Esophagus squamous epithelium (tissue), 5 donors: Measurements from ENCODE around the gene GFOD2. TPM values are rescaled to one million over a fixed set of nuclear protein-coding genes. Genes with fewer than 3 reads are reported as not detected.

ENCODE experiments used
- DNase-seq: peaks from one replicate; lab custom pipeline; 2025; lab: John Stamatoyannopoulos, UW
- H3K27ac ChIP-seq, 4 donors: fragments of 200-600 bp; sonication (generic); one replicate each; pipeline ENCODE4 v1.5.1; 2016 to 2019; ENCODE audit warnings: mild to moderate bottlenecking in 1 of 4
- H3K27me3 ChIP-seq, 4 donors: fragments of 200-600 bp; sonication (generic); 1 replicate in 3 of 4; 2 replicates in 1 of 4; pipeline versions ENCODE4 v1.5.1 to v1.6.0; 2017 to 2021; ENCODE audit warnings: antibody characterized with exemption in 1 of 4
- H3K36me3 ChIP-seq, 3 donors: fragments of 200-600 bp; sonication (generic); one replicate each; pipeline ENCODE4 v1.5.1; 2016 to 2019
- H3K4me1 ChIP-seq, 3 donors: fragments of 200-600 bp; sonication (generic); one replicate each; pipeline ENCODE4 v1.5.1; 2017 to 2019
- H3K4me3 ChIP-seq, 4 donors: fragments of 200-600 bp; sonication (generic); 1 replicate in 3 of 4; 2 replicates in 1 of 4; pipeline ENCODE4 v1.5.1; 2016 to 2019; ENCODE audit warnings: mild to moderate bottlenecking in 2 of 4, moderate library complexity in 1 of 4
- H3K9me3 ChIP-seq, 3 donors: fragments of 200-600 bp; sonication (generic); one replicate each; pipeline ENCODE4 v1.5.1; 2016 to 2019
- CTCF ChIP-seq, 6 experiments: fragments of 450-650 bp in 4 of 6; fragments of 200-600 bp in 2 of 6; sonication (generic) in 2 of 6; IDR thresholded peaks; one replicate each; pipeline ENCODE4 v1.5.1; 2016 to 2019; ENCODE audit warnings: antibody characterized with exemption in 6 of 6, mild to moderate bottlenecking in 4 of 6, moderate library complexity in 4 of 6
- POLR2A ChIP-seq, 4 donors: fragments of 450-650 bp; IDR thresholded peaks; one replicate each; pipeline ENCODE4 v1.6.1; 2017; ENCODE audit warnings: antibody characterized with exemption in 4 of 4, mild to moderate bottlenecking in 4 of 4, moderate library complexity in 3 of 4
- WGBS, 2 donors: methylation state at CpG; one replicate each; pipeline ENCODE4 v1.1.5; 2018; 5-methylcytosine and 5-hydroxymethylcytosine counted together
- intact Hi-C: fragments of 100-400 bp; cut with DNase I; formaldehyde crosslinking; loops from one replicate; pipeline ENCODE4 v1.15.0; 2022
- total RNA-seq, 4 donors: library from RNA; depleted of rRNA; stranded (reverse); fragments of >200 nt; gene quantifications; one replicate each; pipeline ENCODE4 v1.1.0, GENCODE V29; 2016
- donor health status: DM: yes; HTN: yes; CAD: no.

The GFOD2 gene
- total RNA-seq, 4 donors from 2014 or later = 26.1 to 63.3 (median 37.3) TPM

- 78 to 89% methylated on average over 4 of the region's 4 CpGs for WGBS, 2 donors
These were observed 54.9 kb downstream of the GFOD2 start for GRCh38 chr16:67664258-67664657.

GRCh38 chr16:67663877-67664222, 55.3 kb downstream of the GFOD2 start:
- no peak for TF ChIP-seq POLR2A (IDR thresholded peaks at IDR 0.05)
- no peak for TF ChIP-seq CTCF (IDR thresholded peaks at IDR 0.05)
- H3K36me3 ChIP-seq = peaks cover 0 to 20% (median 0%) of the 10 kb centered on the region in 3 donors
- no peak for DNase-seq
- intact Hi-C loops = loop anchor here (10.0 kb wide), 1 partner anchor 99 kb away; the partner anchor contains the start of gene CTCF
- H3K27me3 ChIP-seq = no peaks in the 10 kb centered on the region
- no peak overlapping the region for H3K27ac ChIP-seq
- no peaks in the 10 kb centered on the region for H3K9me3 ChIP-seq
- WGBS, 2 donors = 82 to 89% methylated on average over 1 to 5 of the region's 6 CpGs
- no peak overlapping the region for H3K4me3 ChIP-seq
- H3K4me1 ChIP-seq = peaks cover 34 to 59% (median 35%) of the 10 kb centered on the region in 3 donors

More at GRCh38 chr16:67664258-67664657, 54.9 kb downstream of the GFOD2 start:
- no peaks in the 10 kb centered on the region for H3K27me3 ChIP-seq
- H3K27ac ChIP-seq = no peak overlapping the region
- TF ChIP-seq POLR2A (IDR thresholded peaks at IDR 0.05) = no peak
- no peak for TF ChIP-seq CTCF (IDR thresholded peaks at IDR 0.05)
- no peak overlapping the region for H3K4me3 ChIP-seq
- no peaks in the 10 kb centered on the region for H3K9me3 ChIP-seq
- DNase-seq = no peak
- H3K4me1 ChIP-seq = peaks cover 30 to 55% (median 31%) of the 10 kb centered on the region in 3 donors
- intact Hi-C loops = loop anchor here (10.0 kb wide), 1 partner anchor 99 kb away; the partner anchor contains the start of gene CTCF
- peaks cover 0 to 19% (median 0%) of the 10 kb centered on the region in 3 donors for H3K36me3 ChIP-seq

GRCh38 chr16:67663151-67663876, 55.8 kb downstream of the GFOD2 start:
- Histone ChIP-seq H3K27me3 (no peaks in the 10 kb centered on the region), H3K9me3 (no peaks in the 10 kb centered on the region), H3K4me1 (peaks cover 38 to 62% (median 38%) of the 10 kb centered on the region in 3 donors), H3K4me3 (no peak overlapping the region), H3K27ac (no peak overlapping the region), H3K36me3 (peaks cover 0 to 25% (median 0%) of the 10 kb centered on the region in 3 donors)
- DNase-seq = no peak
- 82 to 94% methylated on average over 3 to 13 of the region's 25 CpGs for WGBS, 2 donors
- intact Hi-C loops = loop anchor here (10.0 kb wide), 1 partner anchor 99 kb away; the partner anchor contains the start of gene CTCF
- TF ChIP-seq CTCF (IDR thresholded peaks at IDR 0.05) = peak in 1 of 6 experiments; percentile 4
- no peak for TF ChIP-seq POLR2A (IDR thresholded peaks at IDR 0.05)

- Histone ChIP-seq H3K9me3 (no peaks in the 10 kb centered on the region), H3K4me1 (peaks cover 31 to 55% (median 32%) of the 10 kb centered on the region in 3 donors), H3K36me3 (peaks cover 3 to 32% (median 5%) of the 10 kb centered on the region in 3 donors), H3K27me3 (no peaks in the 10 kb centered on the region), H3K27ac (no peak overlapping the region), H3K4me3 (no peak overlapping the region)
- DNase-seq = no peak
- intact Hi-C loops = loop anchor here (10.0 kb wide), 1 partner anchor 98 kb away; the partner anchor contains the start of gene CTCF
- TF ChIP-seq POLR2A (IDR thresholded peaks at IDR 0.05) (no peak), CTCF (IDR thresholded peaks at IDR 0.05) (no peak)
These were observed 56.5 kb downstream of the GFOD2 start for GRCh38 chr16:67662653-67663010.
